ENCODE measurements around the gene FTO. TPM values are rescaled to one million over a fixed set of nuclear protein-coding genes. Genes with fewer than 3 reads are reported as not detected.

Gene FTO
- polyA plus RNA-seq, 3 donors: 16.8 to 51.0 (median 37.7) TPM

DNA sequence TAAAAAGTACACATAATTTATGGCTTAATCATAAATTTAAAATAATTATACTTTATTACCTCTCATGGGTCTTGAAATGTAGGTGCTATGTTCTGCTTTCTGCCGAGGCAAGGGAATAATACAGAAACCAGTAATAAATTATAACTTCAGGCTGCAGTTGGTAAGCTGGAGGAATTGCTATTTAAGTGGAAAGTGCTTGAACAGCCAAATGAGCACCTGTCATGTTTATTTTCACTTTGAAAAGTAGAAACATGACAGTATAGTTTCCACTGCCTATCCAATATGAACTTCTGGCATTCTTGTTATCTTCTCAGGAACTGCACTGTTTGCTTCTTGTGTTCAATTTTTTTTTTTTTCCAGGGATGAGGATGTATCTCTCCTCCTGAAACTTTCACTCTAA lies 146.0 kb downstream of the FTO start:
- no peak for DNase-seq
- Histone ChIP-seq H3K27me3 (ENCODE audit: control insufficient read depth in 2 of 2, insufficient read depth in 2 of 2, low read length in 2 of 2) (no peaks in the 10 kb centered on the region), H4K20me1 (ENCODE audit: insufficient read depth, low read length) (no peaks in the 10 kb centered on the region), H3K9me3 (replicated peaks in 1 of 2; ENCODE audit: control insufficient read depth in 1 of 2, insufficient read depth in 1 of 2, low read length in 2 of 2) (no peaks in the 10 kb centered on the region), H3K27ac (ENCODE audit: low read depth in 1 of 2, low read length in 2 of 2) (no peak overlapping the region), H3K4me2 (replicated peaks; ENCODE audit: extremely low read depth, low read length, poor library complexity, severe bottlenecking) (no peak overlapping the region), H3K79me2 (ENCODE audit: insufficient read depth, low read length) (no peaks in the 10 kb centered on the region), H2AFZ (ENCODE audit: insufficient read depth, low read depth, low read length, poor library complexity, severe bottlenecking) (no peak overlapping the region), H3K9ac (ENCODE audit: insufficient read depth, low read length, poor library complexity, severe bottlenecking) (no peak overlapping the region), H3K36me3 (replicated peaks in 1 of 2; ENCODE audit: control insufficient read depth in 1 of 2, insufficient read depth in 2 of 2, low read length in 2 of 2) (no peaks in the 10 kb centered on the region), H3K4me3 (replicated peaks in 1 of 3; ENCODE audit: low read depth in 2 of 3, low read length in 3 of 3) (no peak overlapping the region), H3K4me1 (ENCODE audit: control insufficient read depth in 1 of 2, insufficient read depth in 2 of 2, low read length in 2 of 2) (peaks cover 27 to 30% of the 10 kb centered on the region in 2 donors)
- Mint-ChIP-seq H3K36me3 (peaks cover 3 to 5% of the 10 kb centered on the region in 2 donors), H3K27me3 (ENCODE audit: low read depth in 3 of 3) (no peaks in the 10 kb centered on the region), H3K27ac (no peak overlapping the region), H3K4me1 (peaks cover 31% of the 10 kb centered on the region), H3K9me3 (peaks cover 0 to 1% (median 0%) of the 10 kb centered on the region in 7 donors), H3K4me3 (no peak overlapping the region)
- WGBS (ENCODE audit: insufficient coverage): no CpG with 5 or more reads among the region's 1 CpG
- intact Hi-C loops (cut with micrococcal nuclease): no loop called here
- TF ChIP-seq, protein P1, sequence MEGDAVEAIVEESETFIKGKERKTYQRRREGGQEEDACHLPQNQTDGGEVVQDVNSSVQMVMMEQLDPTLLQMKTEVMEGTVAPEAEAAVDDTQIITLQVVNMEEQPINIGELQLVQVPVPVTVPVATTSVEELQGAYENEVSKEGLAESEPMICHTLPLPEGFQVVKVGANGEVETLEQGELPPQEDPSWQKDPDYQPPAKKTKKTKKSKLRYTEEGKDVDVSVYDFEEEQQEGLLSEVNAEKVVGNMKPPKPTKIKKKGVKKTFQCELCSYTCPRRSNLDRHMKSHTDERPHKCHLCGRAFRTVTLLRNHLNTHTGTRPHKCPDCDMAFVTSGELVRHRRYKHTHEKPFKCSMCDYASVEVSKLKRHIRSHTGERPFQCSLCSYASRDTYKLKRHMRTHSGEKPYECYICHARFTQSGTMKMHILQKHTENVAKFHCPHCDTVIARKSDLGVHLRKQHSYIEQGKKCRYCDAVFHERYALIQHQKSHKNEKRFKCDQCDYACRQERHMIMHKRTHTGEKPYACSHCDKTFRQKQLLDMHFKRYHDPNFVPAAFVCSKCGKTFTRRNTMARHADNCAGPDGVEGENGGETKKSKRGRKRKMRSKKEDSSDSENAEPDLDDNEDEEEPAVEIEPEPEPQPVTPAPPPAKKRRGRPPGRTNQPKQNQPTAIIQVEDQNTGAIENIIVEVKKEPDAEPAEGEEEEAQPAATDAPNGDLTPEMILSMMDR (IDR thresholded peaks at IDR 0.05): no peak

DNA sequence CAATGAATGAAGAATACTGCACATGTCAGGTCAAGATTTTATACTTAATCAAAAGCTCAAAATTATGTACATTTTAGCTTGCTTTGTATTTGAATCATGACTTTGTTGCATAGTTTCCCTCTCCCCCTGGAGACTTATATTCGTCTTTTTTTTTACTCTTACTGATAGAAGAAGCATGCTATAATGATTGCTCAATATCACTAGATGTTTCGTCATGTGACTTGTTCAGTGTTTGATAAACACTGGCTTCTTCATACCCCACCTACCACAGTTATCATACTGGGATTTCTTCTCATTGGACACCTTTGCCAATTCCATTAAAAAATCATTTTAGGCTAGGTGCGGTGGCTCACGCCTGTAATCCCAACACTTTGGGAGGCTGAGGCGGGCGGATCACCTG lies 148.7 kb downstream of the FTO start:
- Histone ChIP-seq H2AFZ (ENCODE audit: insufficient read depth, low read depth, low read length, poor library complexity, severe bottlenecking) (no peak overlapping the region), H3K4me1 (ENCODE audit: control insufficient read depth in 1 of 2, insufficient read depth in 2 of 2, low read length in 2 of 2) (peaks cover 10 to 11% of the 10 kb centered on the region in 2 donors), H3K27ac (ENCODE audit: low read depth in 1 of 2, low read length in 2 of 2) (no peak overlapping the region), H3K9me3 (replicated peaks in 1 of 2; ENCODE audit: control insufficient read depth in 1 of 2, insufficient read depth in 1 of 2, low read length in 2 of 2) (no peaks in the 10 kb centered on the region), H3K27me3 (ENCODE audit: control insufficient read depth in 2 of 2, insufficient read depth in 2 of 2, low read length in 2 of 2) (no peaks in the 10 kb centered on the region), H3K4me3 (replicated peaks in 1 of 3; ENCODE audit: low read depth in 2 of 3, low read length in 3 of 3) (no peak overlapping the region), H3K4me2 (replicated peaks; ENCODE audit: extremely low read depth, low read length, poor library complexity, severe bottlenecking) (no peak overlapping the region), H3K36me3 (replicated peaks in 1 of 2; ENCODE audit: control insufficient read depth in 1 of 2, insufficient read depth in 2 of 2, low read length in 2 of 2) (no peaks in the 10 kb centered on the region), H4K20me1 (ENCODE audit: insufficient read depth, low read length) (no peaks in the 10 kb centered on the region), H3K79me2 (ENCODE audit: insufficient read depth, low read length) (no peaks in the 10 kb centered on the region), H3K9ac (ENCODE audit: insufficient read depth, low read length, poor library complexity, severe bottlenecking) (no peak overlapping the region)
- WGBS (ENCODE audit: insufficient coverage): no CpG with 5 or more reads among the region's 6 CpGs
- Mint-ChIP-seq H3K27me3 (ENCODE audit: low read depth in 3 of 3) (no peaks in the 10 kb centered on the region), H3K36me3 (peaks cover 3 to 5% of the 10 kb centered on the region in 2 donors), H3K9me3 (peaks cover 0 to 1% (median 0%) of the 10 kb centered on the region in 7 donors), H3K4me1 (peaks cover 19% of the 10 kb centered on the region), H3K27ac (no peak overlapping the region), H3K4me3 (no peak overlapping the region)
- intact Hi-C loops (cut with micrococcal nuclease): no loop called here
- TF ChIP-seq, protein P1 (IDR thresholded peaks at IDR 0.05): no peak
- peak in 1 of 3 donors; percentile 7 for DNase-seq

Data from CD14-positive monocyte (primary cell).